Measurements from ENCODE around the gene CHMP1B.

Gene CHMP1B, protein sequence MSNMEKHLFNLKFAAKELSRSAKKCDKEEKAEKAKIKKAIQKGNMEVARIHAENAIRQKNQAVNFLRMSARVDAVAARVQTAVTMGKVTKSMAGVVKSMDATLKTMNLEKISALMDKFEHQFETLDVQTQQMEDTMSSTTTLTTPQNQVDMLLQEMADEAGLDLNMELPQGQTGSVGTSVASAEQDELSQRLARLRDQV

DNA sequence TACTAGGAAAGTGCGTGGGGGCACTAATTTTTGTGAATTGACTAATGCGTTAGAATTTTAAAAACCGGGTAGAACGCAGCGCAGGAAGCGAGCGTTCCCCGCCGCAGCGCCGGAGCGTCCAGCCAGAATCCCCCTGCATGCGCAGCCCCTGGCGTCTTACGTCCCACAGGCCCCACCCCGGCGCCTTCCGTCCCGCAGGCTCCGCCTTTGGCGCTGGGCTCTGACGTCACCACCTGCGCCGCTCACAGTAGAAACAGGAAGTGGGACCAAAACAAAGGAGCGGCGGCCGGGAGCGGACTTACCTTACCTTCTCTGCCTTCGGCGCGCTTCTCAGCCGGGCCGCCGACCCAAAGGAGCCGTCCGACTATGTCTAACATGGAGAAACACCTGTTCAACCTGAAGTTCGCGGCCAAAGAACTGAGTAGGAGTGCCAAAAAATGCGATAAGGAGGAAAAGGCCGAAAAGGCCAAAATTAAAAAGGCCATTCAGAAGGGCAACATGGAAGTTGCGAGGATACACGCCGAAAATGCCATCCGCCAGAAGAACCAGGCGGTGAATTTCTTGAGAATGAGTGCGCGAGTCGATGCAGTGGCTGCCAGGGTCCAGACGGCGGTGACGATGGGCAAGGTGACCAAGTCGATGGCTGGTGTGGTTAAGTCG lies at the start of gene CHMP1B:
CHMP1B (plus strand) TSS at position 268 of the 660 bp plus-strand sequence; CDS start at position 367, 99 bp downstream.
- DNase-seq, result peak; percentile 95

DNA sequence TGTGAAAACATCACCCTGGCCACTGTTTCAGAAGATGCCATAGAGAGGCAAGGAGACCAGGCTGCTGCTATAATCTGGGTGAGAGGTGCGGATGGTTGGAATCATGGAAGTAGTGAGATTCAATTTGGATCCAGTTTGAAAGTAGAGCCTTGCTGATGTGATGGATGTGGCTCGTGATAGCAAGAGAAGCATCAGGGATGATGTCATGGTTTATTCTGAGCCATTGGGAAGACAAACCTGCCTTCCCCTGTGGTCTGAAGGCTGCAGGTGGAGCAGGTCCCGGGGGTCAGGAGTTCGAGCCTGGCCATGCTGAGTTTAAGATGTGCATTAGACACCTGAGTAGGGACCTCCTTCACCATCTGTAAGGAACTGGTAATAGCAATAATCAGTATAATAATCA lies 49.6 kb upstream of the CHMP1B start:
- no peak for DNase-seq

DNA sequence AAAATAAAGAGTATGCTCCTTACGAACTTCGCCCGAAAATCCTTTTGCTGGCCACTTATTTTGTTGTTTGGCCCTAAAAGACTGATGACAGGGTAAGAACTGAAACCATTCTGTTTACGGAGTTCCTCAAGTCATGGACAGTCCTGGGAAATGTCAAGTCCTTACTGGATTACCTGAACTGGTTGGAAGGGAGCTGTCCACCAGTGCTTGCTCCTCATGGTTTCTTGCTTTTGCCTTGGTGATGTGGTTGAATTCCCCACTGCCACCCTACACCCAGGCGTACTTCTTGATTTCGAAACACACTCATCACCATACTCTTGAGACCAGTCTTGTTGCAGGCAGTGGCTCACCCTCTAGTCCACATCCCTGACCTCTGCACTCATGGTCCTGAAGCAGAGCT lies 49.1 kb upstream of the CHMP1B start:
- no peak for DNase-seq

DNA sequence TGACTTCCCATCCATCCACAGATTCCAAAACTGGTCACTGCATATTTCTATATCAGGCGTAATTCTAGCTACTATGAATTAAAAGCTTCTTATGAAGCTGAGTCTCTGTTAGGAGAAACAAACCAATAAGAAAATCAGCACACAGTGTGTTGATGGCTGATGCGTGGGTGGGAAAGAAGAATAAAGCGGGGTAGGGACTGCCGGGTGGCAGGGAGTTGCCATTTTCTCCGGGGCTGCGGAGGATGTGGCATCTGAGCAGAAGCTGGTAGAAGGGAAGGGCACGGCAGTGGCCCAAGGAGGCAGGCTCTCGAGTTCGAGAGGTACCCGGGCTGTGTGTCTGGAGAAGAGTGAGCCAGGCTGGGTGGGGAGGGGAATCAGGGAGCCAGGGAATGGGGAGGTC lies 48.6 kb upstream of the CHMP1B start:
- no peak for DNase-seq

- no peak for DNase-seq
These were observed 44.0 kb upstream of the CHMP1B start for GRCh38 chr18:11807233-11807632.

DNA sequence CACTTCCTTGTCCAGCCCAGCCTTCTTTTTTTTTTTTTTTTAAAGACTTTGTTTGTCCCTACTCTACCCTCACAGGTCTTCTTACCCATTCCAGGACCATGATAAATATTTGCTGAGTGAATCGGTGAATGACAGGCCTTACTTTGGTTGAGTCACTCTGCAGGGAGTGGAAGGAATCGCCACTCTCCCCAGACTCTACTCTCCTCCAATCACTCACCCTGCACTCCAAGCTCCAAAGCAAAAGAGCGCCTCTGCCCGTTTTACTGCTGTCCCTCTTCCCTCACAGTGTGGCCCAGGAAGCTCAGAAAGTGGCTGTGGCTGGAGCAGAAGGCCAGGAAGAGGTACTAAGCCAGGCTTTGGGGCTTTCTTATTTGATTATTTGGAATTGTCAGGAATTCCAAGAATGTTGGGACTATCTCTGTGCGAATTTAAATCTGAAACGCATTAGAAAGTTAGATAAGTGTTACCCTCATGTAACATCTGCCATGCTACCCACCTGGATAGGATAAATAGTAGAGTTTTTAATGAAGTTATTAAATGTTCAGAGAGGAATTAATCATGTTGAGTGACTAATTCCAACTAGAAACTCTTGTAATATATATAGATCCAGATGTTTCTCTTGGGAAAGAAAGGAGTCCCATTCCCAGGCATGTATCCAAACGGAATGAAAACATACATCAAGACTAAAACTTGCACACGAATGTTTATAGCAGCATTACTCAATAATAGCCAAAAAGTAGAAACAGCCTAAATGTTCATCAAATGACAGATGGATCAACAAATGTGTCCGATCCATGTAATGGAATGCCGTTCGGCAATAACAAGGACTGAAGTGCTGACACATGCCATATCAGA lies 43.0 kb upstream of the CHMP1B start:
- no peak for DNase-seq

GRCh38 chr18:11809895-11810294 lies 41.3 kb upstream of the CHMP1B start:
- no peak for DNase-seq

- no peak for DNase-seq
These were observed 40.8 kb upstream of the CHMP1B start for GRCh38 chr18:11810379-11810778.

GRCh38 chr18:11811009-11811408 lies 40.2 kb upstream of the CHMP1B start:
- no peak for DNase-seq

- no peak for DNase-seq
These were observed 34.0 kb upstream of the CHMP1B start for GRCh38 chr18:11817229-11817628.

DNA sequence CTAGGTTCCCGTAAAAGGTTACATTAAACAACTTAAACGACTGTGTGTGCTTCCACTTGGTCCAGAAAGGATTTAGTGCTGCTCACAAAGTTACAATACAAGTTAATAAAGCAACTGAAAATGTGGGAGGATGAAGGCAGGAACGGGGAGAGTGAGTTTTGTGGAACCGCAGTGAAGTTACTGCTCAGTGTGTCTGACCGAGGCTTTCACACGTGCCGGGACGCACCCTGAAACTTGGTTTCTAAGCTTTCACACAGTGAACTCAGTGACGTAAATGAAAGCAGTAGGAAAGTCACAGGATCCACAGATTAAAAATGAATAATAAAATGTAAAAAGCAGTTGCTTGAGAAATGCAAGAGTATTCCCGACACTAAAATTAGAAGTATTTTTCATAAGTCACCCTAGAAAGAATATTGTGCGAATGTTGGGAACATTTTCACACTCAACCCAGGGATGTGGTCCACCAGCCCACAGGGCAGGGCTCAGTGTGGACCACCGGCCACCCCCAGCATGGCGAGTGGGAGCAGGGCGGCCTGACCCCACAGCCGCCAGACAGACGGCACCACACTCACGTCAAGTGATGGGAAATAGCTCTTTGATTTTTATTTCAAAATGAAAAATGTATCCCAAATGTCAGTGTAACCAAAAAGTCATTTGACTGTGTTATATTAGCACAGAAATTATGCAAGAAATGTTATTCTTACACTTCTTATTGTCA lies 32.6 kb upstream of the CHMP1B start:
- no peak for DNase-seq

DNA sequence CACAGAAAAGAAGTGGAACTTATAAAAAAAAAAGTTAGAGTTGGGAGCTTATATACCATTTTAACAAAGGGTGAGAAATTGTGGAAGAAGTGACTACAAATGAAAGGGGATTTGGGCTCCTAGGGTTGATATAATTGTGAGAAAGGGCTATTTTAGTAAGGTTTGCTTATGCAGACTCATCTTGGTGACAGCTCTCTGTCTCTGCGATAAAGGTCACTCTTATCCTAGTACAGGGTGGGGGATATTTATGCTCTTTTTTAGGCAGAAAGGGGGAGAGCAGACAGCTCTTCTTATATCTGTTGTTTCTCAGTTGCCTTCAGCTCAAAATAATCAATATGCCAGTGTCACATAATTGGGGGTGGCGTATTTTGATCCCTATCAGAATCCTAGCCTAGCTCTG lies 31.3 kb upstream of the CHMP1B start:
- no peak for DNase-seq

GRCh38 chr18:11820697-11821096 lies 30.5 kb upstream of the CHMP1B start:
- DNase-seq, result no peak

DNA sequence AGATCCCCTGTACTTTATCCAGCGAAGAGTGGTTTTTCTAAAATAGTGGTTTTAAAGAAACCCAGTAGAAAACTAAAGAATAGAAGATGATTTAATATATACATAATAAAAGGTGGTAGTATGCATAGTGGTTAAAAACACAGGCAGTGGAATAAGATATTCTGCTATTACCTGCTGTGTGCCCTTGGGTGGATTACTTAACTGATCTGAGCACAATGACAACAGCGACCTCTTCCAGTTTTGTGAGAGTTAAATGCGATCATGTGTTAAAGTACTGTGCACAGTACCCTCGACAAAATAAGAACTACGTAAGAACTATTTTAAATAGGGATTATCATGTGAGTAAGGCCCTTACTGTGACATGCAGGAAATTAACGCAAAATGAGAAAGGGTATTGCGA lies 30.0 kb upstream of the CHMP1B start:
- no peak for DNase-seq

DNA sequence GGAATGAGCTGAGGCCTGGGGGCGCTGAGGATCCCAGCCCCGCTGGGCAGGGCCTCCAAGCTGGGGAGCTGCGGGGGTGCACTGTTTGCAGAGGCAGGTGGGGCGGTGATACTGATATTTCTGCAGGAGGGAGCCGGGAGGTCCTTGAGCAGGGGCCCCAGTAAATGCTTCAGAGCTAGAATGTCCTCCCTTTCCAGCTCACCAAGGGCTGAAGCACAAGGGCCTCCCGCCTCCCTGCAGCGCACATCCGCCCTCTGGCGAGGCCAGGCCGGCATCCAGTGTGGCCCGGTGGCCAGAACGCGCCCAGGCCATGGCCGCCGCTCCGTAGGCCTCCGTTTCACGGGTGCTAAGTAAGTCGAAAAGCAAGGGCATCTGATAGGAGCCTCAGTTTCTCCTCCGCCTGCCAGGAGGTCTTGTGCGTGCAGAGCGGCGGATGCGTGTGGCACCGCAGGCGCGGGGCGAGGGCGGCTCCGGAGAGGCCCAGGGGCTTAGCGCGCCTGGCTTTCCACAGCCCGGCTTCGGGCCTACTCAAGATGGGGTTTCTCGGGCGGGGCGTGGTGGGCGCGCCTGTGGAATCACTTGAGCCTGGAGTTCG lies 29.5 kb upstream of the CHMP1B start:
- no peak for DNase-seq

- no peak for DNase-seq
These were observed 27.7 kb upstream of the CHMP1B start for GRCh38 chr18:11823545-11823944.

- DNase-seq, result no peak
These were observed 24.4 kb upstream of the CHMP1B start for GRCh38 chr18:11826836-11827235.

- no peak for DNase-seq
These were observed 22.3 kb upstream of the CHMP1B start for GRCh38 chr18:11828786-11829432.

GRCh38 chr18:11830585-11830984 lies 20.6 kb upstream of the CHMP1B start:
- DNase-seq, result no peak

DNA sequence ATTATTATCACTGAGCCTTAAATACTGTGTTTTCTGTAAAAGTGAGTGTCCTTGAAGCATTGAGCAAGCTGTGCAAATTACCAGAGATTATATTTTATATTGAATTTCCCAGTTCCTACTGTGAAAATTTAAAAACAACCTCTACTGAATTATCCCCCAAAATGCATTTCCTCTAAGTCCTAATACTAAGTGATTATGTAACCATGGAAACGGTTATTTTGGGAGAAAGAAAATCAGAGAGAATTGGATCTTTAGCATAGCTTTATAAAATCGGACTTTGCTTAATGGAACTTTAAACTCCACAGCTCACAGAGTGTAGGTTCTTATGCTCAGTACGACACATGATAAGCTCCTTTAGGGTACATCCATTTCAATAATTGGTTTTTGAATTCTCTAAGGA lies 19.3 kb upstream of the CHMP1B start:
- no peak for DNase-seq

DNA sequence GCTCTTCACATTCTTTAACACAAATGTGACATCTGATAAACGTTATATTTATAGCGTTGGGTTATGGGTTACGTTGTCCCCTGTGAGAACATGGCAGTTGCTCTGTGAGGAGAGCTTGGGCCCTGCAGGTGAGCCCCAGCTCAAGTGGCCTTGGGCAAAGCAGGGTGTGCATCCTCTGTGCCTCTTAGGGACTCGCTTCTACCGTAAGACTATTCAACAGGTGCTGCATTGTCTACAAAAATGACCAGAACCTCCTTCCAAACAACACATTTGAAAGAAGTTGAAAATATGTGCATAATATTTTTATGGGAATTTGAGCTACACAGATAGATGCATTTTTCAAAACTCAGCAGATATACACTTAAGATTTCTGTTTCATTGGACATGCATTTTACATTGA lies 16.4 kb upstream of the CHMP1B start:
- DNase-seq, result no peak

DNA sequence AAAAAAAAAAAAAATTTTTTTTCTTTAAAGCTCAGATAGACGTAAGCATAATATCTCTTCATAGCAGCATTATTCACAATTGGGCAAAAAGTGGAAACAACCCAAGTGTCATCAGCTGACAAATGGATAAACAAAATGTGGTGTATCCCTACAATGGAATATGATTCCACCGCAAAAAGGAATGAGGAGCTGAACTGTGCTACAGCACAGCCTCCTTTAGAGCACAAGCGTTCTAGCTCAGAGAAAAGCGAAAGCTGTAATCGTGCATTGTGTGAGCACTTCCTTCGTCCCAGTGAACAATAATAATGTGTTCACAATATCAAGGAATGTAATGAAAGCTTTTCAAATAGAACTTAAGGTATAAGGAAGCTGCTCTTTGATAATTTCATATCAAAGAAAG lies 11.7 kb upstream of the CHMP1B start:
- no peak for DNase-seq

All from NCI-H1105 (cell line).